ENCODE measurements around the gene ANO1.

ANO1 gene

DNA sequence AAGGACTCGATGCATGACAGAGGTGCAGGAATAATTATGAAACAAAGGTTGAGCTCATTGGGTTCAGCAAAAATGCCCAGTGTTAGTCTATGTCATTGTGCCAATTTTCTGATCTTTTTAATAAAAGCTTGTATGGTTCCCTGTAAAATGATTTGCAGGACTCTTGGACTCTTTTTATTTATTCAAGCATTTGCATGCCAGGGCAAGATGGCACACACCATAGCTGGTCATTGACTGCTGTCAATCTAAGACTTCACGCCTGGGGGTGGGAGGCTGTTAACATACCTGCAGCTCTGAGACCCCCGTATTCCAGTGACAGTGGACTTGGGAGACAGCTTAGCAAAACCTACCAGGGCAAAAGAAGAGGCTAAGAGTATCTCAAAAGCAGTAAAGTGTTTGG, 32.0 kb upstream of the ANO1 start:
- Histone ChIP-seq H3K9me3 (ENCODE audit: low read depth, low read length) (0 out of 2 replicates have a peak, but pooled peaks cover 3% of the 10 kb centered on the region), H3K4me3 (no peak overlapping the region), H3K27ac (no peak overlapping the region), H3K9ac (ENCODE audit: insufficient read length) (no peak overlapping the region), H3K36me3 (ENCODE audit: insufficient read depth, low read length) (no peaks in the 10 kb centered on the region)
- DNase-seq (ENCODE audit: low read depth, low spot score), result no peak
- TF ChIP-seq POLR2AphosphoS5 (IDR thresholded peaks at IDR 0.05; ENCODE audit: borderline replicate concordance, low read depth, low read length) (no peak), EZH2 (IDR thresholded peaks at IDR 0.05) (no peak), FOXP2 (optimal IDR thresholded peaks at IDR 0.05; ENCODE audit: control extremely low read depth, extremely low read length, insufficient read depth) (no peak)

DNA sequence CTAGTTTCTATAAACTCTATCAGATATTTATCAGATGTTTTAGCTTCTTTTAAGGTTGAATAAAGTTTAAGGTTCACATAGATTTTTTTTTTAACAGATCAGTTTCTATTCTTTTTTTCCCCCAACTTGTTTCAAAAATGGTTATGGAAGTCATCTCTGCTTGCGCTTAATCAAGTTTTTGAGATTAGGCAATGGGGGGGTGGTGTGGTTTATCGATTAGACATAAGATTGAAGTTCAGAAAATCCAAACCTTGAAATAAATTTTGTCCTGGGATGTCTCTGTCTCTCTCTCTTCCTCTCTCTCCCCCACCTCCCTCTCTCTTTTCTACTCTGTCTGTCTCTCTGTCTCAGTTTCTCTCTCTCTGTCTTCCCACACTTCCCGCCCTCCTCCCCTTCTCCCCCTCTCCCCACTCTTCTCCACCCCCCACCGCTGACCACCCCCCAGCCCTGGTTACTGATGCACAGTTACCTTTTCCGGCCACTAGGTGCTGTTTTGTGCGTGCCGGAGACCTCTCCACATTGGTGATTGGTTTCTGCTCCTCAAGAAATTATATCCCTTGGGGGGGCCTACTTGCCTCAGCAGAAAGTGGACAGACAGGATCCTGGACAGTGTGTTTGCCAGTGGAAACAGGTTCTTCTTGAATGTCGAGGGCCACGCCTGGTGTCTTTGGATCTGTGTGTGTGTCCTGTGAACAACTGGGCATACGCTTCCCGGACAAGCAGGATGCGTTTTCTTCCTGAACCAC, 29.7 kb upstream of the ANO1 start:
- DNase-seq (ENCODE audit: low read depth, low spot score), result no peak
- H3K4me3 ChIP-seq, result no peak overlapping the region
- H3K27ac ChIP-seq, result no peak overlapping the region
- TF ChIP-seq POLR2AphosphoS5 (IDR thresholded peaks at IDR 0.05; ENCODE audit: borderline replicate concordance, low read depth, low read length) (no peak), EZH2 (IDR thresholded peaks at IDR 0.05) (no peak), FOXP2 (optimal IDR thresholded peaks at IDR 0.05; ENCODE audit: control extremely low read depth, extremely low read length, insufficient read depth) (no peak)
- H3K9me3 ChIP-seq (ENCODE audit: low read depth, low read length), result 0 out of 2 replicates have a peak, but pooled peaks cover 3% of the 10 kb centered on the region
- H3K36me3 ChIP-seq (ENCODE audit: insufficient read depth, low read length), result no peaks in the 10 kb centered on the region
- H3K9ac ChIP-seq (ENCODE audit: insufficient read length), result no peak overlapping the region

DNA sequence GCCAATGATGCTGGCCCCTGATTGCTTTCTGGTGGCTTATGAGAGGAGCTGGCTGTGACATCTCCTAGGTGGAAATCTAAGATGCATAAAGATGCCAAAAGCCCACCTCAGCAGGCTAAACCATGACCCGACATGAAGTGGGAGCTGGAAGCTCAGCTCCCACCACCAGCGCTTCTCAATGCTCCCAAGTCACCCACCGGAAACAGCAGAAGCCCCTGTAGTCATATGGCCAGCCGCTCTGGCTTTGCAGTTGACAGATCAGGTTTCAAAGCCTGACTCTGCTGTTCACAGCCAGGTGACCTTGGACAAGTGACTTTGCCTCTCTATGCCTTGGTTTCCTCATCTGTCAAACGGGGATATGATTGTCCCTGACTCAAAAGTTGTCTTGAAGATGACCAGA, 29.1 kb upstream of the ANO1 start:
- no peaks in the 10 kb centered on the region for H3K36me3 ChIP-seq (ENCODE audit: insufficient read depth, low read length)
- no peak for DNase-seq (ENCODE audit: low read depth, low spot score)
- no peak overlapping the region for H3K4me3 ChIP-seq
- TF ChIP-seq POLR2AphosphoS5 (IDR thresholded peaks at IDR 0.05; ENCODE audit: borderline replicate concordance, low read depth, low read length), result no peak
- TF ChIP-seq FOXP2 (optimal IDR thresholded peaks at IDR 0.05; ENCODE audit: control extremely low read depth, extremely low read length, insufficient read depth), result no peak
- TF ChIP-seq EZH2 (IDR thresholded peaks at IDR 0.05), result no peak
- H3K9me3 ChIP-seq (ENCODE audit: low read depth, low read length), result 0 out of 2 replicates have a peak, but pooled peaks cover 3% of the 10 kb centered on the region
- no peak overlapping the region for H3K9ac ChIP-seq (ENCODE audit: insufficient read length)
- H3K27ac ChIP-seq, result no peak overlapping the region

DNA sequence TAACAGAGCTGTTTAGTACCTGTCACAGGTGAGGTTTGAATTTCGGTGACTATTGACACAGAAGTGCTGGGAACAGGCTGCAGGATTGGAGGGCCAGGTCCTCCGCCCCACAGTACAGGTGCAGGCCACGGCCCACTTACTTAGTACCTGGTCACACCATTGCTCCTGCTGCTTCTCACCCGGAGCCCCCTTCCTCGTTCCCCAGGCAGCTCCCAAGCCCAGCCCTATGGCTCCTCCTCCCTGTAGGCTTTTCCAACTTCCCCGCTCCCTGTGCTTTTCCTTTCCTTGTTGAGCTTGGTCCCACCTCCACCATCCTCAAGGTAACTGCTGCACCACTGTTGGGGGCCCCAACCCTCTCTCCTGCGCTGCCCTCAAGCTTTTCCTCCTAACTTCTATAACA, 27.9 kb upstream of the ANO1 start:
- Histone ChIP-seq H3K9me3 (ENCODE audit: low read depth, low read length) (no peaks in the 10 kb centered on the region), H3K9ac (ENCODE audit: insufficient read length) (no peak overlapping the region), H3K36me3 (ENCODE audit: insufficient read depth, low read length) (no peaks in the 10 kb centered on the region), H3K27ac (no peak overlapping the region), H3K4me3 (no peak overlapping the region)
- DNase-seq (ENCODE audit: low read depth, low spot score), result no peak
- TF ChIP-seq FOXP2 (optimal IDR thresholded peaks at IDR 0.05; ENCODE audit: control extremely low read depth, extremely low read length, insufficient read depth) (no peak), EZH2 (IDR thresholded peaks at IDR 0.05) (no peak), POLR2AphosphoS5 (IDR thresholded peaks at IDR 0.05; ENCODE audit: borderline replicate concordance, low read depth, low read length) (no peak)

DNA sequence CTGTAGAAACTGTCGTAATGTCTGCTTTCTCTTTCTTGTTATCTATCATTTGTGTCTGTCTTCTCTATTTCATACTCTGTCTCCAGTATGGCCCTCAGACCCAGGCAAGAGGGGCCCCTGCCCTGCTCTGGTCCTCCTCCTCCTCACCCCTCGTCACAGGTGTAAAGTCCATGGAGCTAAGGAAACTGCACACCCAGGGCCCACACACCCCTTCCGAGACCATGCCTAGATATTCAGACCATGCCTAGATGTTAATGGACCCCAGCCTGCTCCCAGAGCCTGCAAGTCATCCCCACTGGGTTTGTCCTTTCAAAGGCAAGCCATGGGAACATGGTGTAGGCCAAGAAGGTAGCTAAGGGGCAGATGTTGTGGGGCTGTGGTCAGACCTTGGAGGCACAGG, 24.1 kb upstream of the ANO1 start:
- DNase-seq (ENCODE audit: low read depth, low spot score), result no peak
- Histone ChIP-seq H3K9me3 (ENCODE audit: low read depth, low read length) (no peaks in the 10 kb centered on the region; the same call in 1 of the 2 replicates), H3K9ac (ENCODE audit: insufficient read length) (no peak overlapping the region), H3K27ac (no peak overlapping the region), H3K4me3 (no peak overlapping the region), H3K36me3 (ENCODE audit: insufficient read depth, low read length) (no peaks in the 10 kb centered on the region)
- TF ChIP-seq FOXP2 (optimal IDR thresholded peaks at IDR 0.05; ENCODE audit: control extremely low read depth, extremely low read length, insufficient read depth) (no peak), POLR2AphosphoS5 (IDR thresholded peaks at IDR 0.05; ENCODE audit: borderline replicate concordance, low read depth, low read length) (no peak), EZH2 (IDR thresholded peaks at IDR 0.05) (no peak)

DNA sequence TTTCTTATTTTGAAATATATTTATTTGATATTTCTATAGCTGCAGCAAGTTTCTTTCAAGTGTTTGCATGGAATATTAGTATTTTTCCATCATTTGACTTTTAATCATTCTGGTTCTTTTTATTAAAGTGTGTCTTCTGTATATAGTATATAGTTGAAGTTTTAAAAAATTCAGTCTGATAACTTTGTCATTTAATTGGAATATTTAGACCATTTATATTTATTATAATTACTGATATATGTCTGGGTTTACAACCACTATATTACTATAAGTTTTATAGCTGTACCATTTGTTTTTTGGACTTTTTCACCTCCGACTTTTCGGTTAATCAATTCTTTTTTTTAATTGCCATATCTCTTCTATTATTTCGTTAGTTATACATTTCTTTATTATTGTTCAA, 22.7 kb upstream of the ANO1 start:
- TF ChIP-seq FOXP2 (optimal IDR thresholded peaks at IDR 0.05; ENCODE audit: control extremely low read depth, extremely low read length, insufficient read depth) (no peak), EZH2 (IDR thresholded peaks at IDR 0.05) (no peak), POLR2AphosphoS5 (IDR thresholded peaks at IDR 0.05; ENCODE audit: borderline replicate concordance, low read depth, low read length) (no peak)
- Histone ChIP-seq H3K9ac (ENCODE audit: insufficient read length) (no peak overlapping the region), H3K4me3 (no peak overlapping the region), H3K27ac (no peak overlapping the region), H3K36me3 (ENCODE audit: insufficient read depth, low read length) (no peaks in the 10 kb centered on the region), H3K9me3 (ENCODE audit: low read depth, low read length) (no peaks in the 10 kb centered on the region; the same call in 1 of the 2 replicates)
- DNase-seq (ENCODE audit: low read depth, low spot score), result no peak

DNA sequence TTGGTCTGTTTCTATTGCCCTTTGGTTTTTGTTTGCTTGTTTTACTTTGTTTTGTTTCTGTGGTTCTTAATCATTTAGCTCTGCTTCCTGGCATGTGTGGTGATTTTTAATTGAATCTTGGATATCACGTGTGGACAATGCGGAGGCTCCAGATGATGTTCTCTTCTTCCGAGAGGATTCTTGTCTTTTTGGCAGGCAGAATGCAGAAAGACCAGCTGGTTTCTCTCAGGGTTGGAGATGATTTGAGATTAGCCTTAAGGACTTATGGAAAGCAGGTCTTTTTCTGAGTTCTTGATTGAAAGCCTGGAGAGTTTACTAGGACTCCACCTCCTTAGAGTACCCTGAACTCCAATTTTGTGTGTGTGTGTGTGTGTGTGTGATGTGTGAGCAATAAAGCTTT, 21.0 kb upstream of the ANO1 start:
- no peak overlapping the region for H3K27ac ChIP-seq
- H3K36me3 ChIP-seq (ENCODE audit: insufficient read depth, low read length), result no peaks in the 10 kb centered on the region
- H3K9ac ChIP-seq (ENCODE audit: insufficient read length), result no peak overlapping the region
- no peak for DNase-seq (ENCODE audit: low read depth, low spot score)
- TF ChIP-seq EZH2 (IDR thresholded peaks at IDR 0.05) (no peak), POLR2AphosphoS5 (IDR thresholded peaks at IDR 0.05; ENCODE audit: borderline replicate concordance, low read depth, low read length) (no peak), FOXP2 (optimal IDR thresholded peaks at IDR 0.05; ENCODE audit: control extremely low read depth, extremely low read length, insufficient read depth) (no peak)
- H3K9me3 ChIP-seq (ENCODE audit: low read depth, low read length), result no peaks in the 10 kb centered on the region; the same call in 1 of the 2 replicates
- no peak overlapping the region for H3K4me3 ChIP-seq

DNA sequence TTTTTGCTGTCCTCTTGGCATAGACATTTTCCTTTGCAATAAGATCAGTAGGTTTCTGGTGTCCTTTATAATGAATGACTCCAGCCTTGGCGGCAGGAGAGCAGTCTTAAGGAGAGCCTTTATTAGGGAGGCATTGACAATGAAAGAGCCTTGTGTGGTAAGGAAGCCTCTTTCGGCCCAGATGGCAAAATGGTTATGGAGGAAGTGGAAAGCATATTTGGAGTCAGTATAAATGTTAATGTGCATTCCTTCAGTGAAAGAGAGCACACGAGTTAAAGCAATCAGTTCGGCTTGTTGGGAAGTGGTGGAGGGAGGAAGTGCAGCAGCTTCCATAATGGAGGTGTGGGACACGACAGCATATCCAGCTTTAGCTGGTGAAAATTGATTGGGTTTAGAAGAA, 18.1 kb upstream of the ANO1 start:
- H3K9ac ChIP-seq (ENCODE audit: insufficient read length), result no peak overlapping the region
- H3K4me3 ChIP-seq, result no peak overlapping the region
- H3K27ac ChIP-seq, result no peak overlapping the region
- no peak for DNase-seq (ENCODE audit: low read depth, low spot score)
- H3K36me3 ChIP-seq (ENCODE audit: insufficient read depth, low read length), result no peaks in the 10 kb centered on the region
- no peak for TF ChIP-seq POLR2AphosphoS5 (IDR thresholded peaks at IDR 0.05; ENCODE audit: borderline replicate concordance, low read depth, low read length)
- no peaks in the 10 kb centered on the region; the same call in 1 of the 2 replicates for H3K9me3 ChIP-seq (ENCODE audit: low read depth, low read length)

Measured in SK-N-MC (cell line).